GM18505 (cell line): ENCODE measurements around the gene ARHGEF28.

Source experiments
- ATAC-seq: cut with Tn5 transposase; IDR thresholded peaks from one replicate; pipeline ENCODE4 v1.9.1; 2021; ENCODE audit not compliant: unreplicated experiment
- POLR2A ChIP-seq: IDR thresholded peaks from 4 replicates; pipeline ENCODE4 v1.6.1; 2011; ENCODE audit warnings: borderline replicate concordance; ENCODE audit not compliant: insufficient read depth, insufficient read length; ENCODE audit errors: extremely low read depth

ARHGEF28 gene

DNA sequence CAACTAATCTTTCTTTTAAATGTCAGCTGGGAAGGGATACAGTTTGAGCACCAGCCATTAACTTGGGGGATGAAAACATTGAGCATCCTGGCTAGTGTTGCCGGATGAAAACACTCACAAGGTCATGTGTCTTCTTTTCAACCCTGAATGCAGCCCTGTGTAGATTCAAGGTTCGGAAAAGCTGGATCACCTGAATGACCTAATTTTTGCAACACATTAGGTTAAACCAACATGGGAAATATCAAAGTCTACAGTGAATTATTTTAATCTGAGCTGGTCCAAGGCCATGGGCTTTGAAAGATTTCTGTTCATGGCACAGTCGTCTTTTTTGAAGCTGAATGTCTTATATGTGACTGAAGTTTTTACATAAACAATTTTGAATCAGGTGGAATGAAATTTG is 281.2 kb downstream of the ARHGEF28 start:
- no peak for ATAC-seq
- no peak for TF ChIP-seq POLR2A

DNA sequence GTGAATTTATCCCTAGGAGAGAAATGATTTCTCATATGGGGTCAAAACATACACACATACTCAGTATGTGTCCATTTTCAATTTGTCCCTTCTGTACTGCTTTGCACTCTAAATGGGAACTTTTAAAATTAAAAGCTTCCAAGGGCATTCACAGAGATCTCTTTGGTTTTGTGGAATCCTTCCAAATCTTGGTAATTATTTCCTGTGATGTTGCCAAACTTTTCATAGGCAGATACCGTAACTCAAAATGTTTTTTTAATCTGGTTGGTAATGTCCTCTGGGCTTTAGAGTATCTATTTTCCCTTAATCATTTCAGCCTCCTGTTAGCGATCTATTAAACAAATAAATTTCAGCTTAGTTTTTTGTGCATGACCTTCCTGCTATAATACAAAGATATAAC is 282.4 kb downstream of the ARHGEF28 start:
- no peak for ATAC-seq
- no peak for TF ChIP-seq POLR2A

GRCh38 chr5:73908846-73909245 is 282.9 kb downstream of the ARHGEF28 start:
- no peak for ATAC-seq
- no peak for TF ChIP-seq POLR2A

DNA sequence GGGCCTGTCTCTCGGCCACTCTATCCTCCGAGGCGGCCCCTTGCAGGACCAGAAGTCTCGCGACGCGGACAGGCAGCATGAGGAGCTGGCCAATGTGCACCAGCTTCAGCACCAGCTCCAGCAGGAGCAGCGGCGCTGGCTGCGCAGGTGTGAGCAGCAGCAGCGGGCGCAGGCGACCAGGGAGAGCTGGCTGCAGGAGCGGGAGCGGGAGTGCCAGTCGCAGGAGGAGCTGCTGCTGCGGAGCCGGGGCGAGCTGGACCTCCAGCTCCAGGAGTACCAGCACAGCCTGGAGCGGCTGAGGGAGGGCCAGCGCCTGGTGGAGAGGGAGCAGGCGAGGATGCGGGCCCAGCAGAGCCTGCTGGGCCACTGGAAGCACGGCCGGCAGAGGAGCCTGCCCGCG is 283.5 kb downstream of the ARHGEF28 start:
- TF ChIP-seq POLR2A: no peak
- no peak for ATAC-seq

GRCh38 chr5:73911761-73912393 is 285.9 kb downstream of the ARHGEF28 start:
- ATAC-seq: no peak
- TF ChIP-seq POLR2A: no peak

DNA sequence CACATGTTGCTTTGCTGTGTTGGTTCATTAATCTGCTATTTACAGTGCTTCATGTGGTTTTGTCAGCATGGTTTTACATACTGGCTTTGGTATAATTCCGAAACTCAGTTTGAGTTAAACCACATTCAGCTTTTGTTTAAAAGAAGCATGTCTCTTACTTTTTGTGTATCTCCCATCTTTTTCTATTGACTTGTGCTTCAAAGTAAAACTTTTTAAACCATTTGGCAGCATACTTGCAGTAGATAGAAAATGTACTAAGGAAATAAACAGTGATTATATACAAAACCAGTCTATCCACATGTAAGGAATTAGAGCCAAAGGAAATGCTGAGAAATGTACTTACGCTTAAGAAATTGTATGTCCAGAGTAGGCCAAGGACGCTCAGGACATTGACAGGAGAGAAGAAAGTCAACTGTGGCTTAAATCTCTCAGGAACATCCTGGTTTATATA is 286.9 kb downstream of the ARHGEF28 start:
- ATAC-seq: no peak
- no peak for TF ChIP-seq POLR2A

- TF ChIP-seq POLR2A: no peak
- ATAC-seq: no peak
Measured at GRCh38 chr5:73913971-73914370, 288.0 kb downstream of the ARHGEF28 start.

DNA sequence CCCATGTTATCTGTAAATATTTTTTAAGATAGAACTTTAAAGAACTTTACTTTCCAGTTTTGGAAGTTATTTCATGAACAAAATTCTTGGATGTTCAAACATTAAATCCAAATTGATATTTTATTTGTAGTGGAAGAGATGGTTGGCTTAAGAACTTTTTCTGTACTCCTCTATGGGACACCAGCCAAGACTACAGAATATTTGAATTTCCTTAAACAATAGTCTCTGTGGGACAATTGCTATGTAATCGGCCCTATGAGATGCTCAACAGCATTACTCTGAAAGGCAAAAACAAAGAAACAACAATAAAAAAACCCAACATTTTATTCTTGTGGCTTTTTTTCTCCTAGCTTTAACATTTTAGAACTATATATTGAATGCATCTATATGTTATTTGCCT is 289.3 kb downstream of the ARHGEF28 start:
- no peak for ATAC-seq
- TF ChIP-seq POLR2A: no peak

GRCh38 chr5:73917433-73917832 is 291.4 kb downstream of the ARHGEF28 start:
- ATAC-seq: no peak
- TF ChIP-seq POLR2A: no peak

DNA sequence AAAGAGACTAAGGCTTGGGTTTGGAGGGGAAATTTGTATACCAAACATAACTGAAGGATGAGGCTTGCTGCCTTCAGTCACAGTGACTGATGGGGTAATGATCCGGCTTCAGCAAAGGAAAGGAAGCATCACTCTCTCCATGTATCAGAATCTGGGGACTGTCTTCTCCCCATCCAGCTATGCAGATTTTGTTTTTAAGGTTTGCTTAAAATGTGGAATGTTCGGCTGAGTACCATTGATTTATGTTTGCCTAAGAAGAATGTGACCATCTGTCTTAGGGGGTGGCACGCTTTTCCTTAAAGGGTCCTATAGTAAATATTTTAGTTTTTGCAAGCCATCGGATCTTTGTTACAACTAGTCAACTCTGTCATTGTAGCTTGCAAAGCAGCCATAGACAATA is 291.9 kb downstream of the ARHGEF28 start:
- TF ChIP-seq POLR2A: no peak
- ATAC-seq: no peak

- no peak for TF ChIP-seq POLR2A
Measured at GRCh38 chr5:73918791-73919221, 292.8 kb downstream of the ARHGEF28 start.

DNA sequence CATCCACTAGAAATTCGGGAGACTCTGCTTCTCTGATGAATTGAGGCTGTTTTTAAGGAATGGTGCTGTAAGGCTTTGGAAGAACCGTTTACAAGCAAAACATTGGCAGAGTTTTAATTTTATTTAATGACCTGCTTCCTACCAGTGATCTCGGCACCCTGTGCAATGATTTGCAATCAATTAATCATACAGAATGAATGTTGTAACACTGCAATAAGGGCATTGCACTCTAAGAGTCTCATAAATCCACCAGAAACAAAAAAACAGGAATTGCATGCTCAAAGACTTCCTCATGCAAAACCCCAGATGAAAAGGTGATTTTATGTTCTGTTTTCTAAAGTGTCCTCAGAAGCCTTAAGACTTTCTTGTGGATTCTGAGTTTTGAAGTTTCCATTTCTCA is 295.7 kb downstream of the ARHGEF28 start:
- ATAC-seq: no peak
- no peak for TF ChIP-seq POLR2A

More at GRCh38 chr5:73918791-73919221, 292.8 kb downstream of the ARHGEF28 start:
- ATAC-seq: no peak

DNA sequence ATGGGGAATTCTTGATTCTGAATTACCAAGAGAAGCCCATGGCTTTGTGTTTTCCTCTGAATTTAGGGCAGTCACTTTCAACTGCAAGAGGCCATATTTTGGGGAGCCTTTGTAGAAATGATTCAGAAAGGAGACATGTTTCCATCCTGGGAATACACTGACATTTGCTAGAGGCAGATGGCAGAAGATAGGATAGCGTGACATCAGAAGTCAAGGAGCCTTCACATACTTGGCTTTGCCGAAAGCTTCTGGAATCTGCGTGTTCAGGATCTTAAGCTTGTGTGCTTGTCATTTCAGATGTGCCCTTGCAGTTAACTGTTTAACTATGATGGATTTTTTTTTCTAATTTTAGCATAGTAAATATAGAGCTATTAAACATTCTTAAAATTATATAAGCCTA is 296.2 kb downstream of the ARHGEF28 start:
- no peak for ATAC-seq
- no peak for TF ChIP-seq POLR2A

GRCh38 chr5:73922875-73923557 is 297.0 kb downstream of the ARHGEF28 start:
- TF ChIP-seq POLR2A: no peak
- no peak for ATAC-seq
